Gastroesophageal sphincter (tissue), 3 donors: ENCODE results near the gene TPM4.

ENCODE experiments used
- CTCF ChIP-seq, 4 experiments: fragments of 200-600 bp in 2 of 4; fragments of 450-650 bp in 2 of 4; sonication (generic) in 1 of 4; IDR thresholded peaks; one replicate each; pipeline ENCODE4 v1.5.1; 2017 to 2019; ENCODE audit warnings: antibody characterized with exemption in 4 of 4, mild to moderate bottlenecking in 2 of 4, moderate library complexity in 2 of 4
- POLR2A ChIP-seq, 2 donors: fragments of 450-650 bp; IDR thresholded peaks; one replicate each; pipeline ENCODE4 v1.6.1; 2017; ENCODE audit warnings: antibody characterized with exemption in 2 of 2, mild to moderate bottlenecking in 2 of 2, moderate library complexity in 1 of 2
- POLR2AphosphoS5 ChIP-seq: sonication (generic); formaldehyde crosslinking; IDR thresholded peaks from one replicate; pipeline ENCODE4 v1.6.1; 2017; ENCODE audit warnings: antibody characterized with exemption

GRCh38 chr19:16034180-16034579 lies 42.1 kb upstream of the TPM4 start:
- TF ChIP-seq CTCF (IDR thresholded peaks at IDR 0.05) (no peak), POLR2AphosphoS5 (no peak), POLR2A (IDR thresholded peaks at IDR 0.05) (no peak)
